Rectal smooth muscle tissue (tissue), 1 donor: ENCODE data around the gene BCAS1.

ENCODE experiments used
- H3K27ac ChIP-seq: one replicate; pipeline ENCODE4 v1.7.0; 2013; ENCODE audit warnings: low read depth, low read length, inconsistent platforms
- H3K27me3 ChIP-seq: one replicate; pipeline ENCODE4 v1.7.0; 2013; ENCODE audit warnings: low read length; ENCODE audit not compliant: control insufficient read depth, insufficient read depth
- H3K36me3 ChIP-seq: one replicate; pipeline ENCODE4 v1.7.0; 2013; ENCODE audit warnings: low read length; ENCODE audit not compliant: control insufficient read depth, insufficient read depth
- H3K4me1 ChIP-seq: one replicate; pipeline ENCODE4 v1.7.0; 2013; ENCODE audit warnings: low read length; ENCODE audit not compliant: control insufficient read depth, insufficient read depth
- H3K4me3 ChIP-seq: one replicate; pipeline ENCODE4 v1.7.0; 2013; ENCODE audit warnings: low read length
- H3K9ac ChIP-seq: one replicate; pipeline ENCODE4 v1.7.0; 2013; ENCODE audit warnings: low read length

Gene BCAS1

GRCh38 chr20:54070187-54070987 is at the start of gene BCAS1:
Gene BCAS1, minus strand, starts transcription at chr20:54070594. Its CDS starts 11,876 bp downstream, at chr20:54058718.
- Histone ChIP-seq H3K27me3 (no peaks in the 10 kb centered on the region), H3K4me3 (peak within 1 kb of the TSS; percentile 45), H3K9ac (peak within 1 kb of the TSS; percentile 19), H3K36me3 (no peaks in the 10 kb centered on the region), H3K27ac (no peak within 1 kb of the TSS), H3K4me1 (no peaks in the 10 kb centered on the region)

GRCh38 chr20:54119744-54120143 is 49.4 kb upstream of the BCAS1 start:
- Histone ChIP-seq H3K27ac (no peak overlapping the region), H3K4me1 (no peaks in the 10 kb centered on the region), H3K27me3 (no peaks in the 10 kb centered on the region), H3K9ac (no peak overlapping the region), H3K36me3 (no peaks in the 10 kb centered on the region), H3K4me3 (no peak overlapping the region)

- no peak overlapping the region for H3K4me3 ChIP-seq
- no peaks in the 10 kb centered on the region for H3K36me3 ChIP-seq
- no peak overlapping the region for H3K27ac ChIP-seq
- no peaks in the 10 kb centered on the region for H3K4me1 ChIP-seq
- H3K9ac ChIP-seq: no peak overlapping the region
- H3K27me3 ChIP-seq: no peaks in the 10 kb centered on the region
Observed at GRCh38 chr20:54118220-54119001, 48.0 kb upstream of the BCAS1 start.

GRCh38 chr20:54116550-54117235 is 46.3 kb upstream of the BCAS1 start:
- Histone ChIP-seq H3K36me3 (no peaks in the 10 kb centered on the region), H3K27ac (no peak overlapping the region), H3K4me3 (no peak overlapping the region), H3K4me1 (no peaks in the 10 kb centered on the region), H3K27me3 (no peaks in the 10 kb centered on the region), H3K9ac (no peak overlapping the region)

- H3K36me3 ChIP-seq: no peaks in the 10 kb centered on the region
- no peak overlapping the region for H3K9ac ChIP-seq
- no peaks in the 10 kb centered on the region for H3K27me3 ChIP-seq
- no peak overlapping the region for H3K27ac ChIP-seq
- no peak overlapping the region for H3K4me3 ChIP-seq
- no peaks in the 10 kb centered on the region for H3K4me1 ChIP-seq
Observed at GRCh38 chr20:54115172-54115854, 44.9 kb upstream of the BCAS1 start.

- no peaks in the 10 kb centered on the region for H3K27me3 ChIP-seq
- H3K36me3 ChIP-seq: no peaks in the 10 kb centered on the region
- no peak overlapping the region for H3K4me3 ChIP-seq
- no peak overlapping the region for H3K9ac ChIP-seq
- H3K4me1 ChIP-seq: no peaks in the 10 kb centered on the region
- H3K27ac ChIP-seq: no peak overlapping the region
Observed at GRCh38 chr20:54114109-54114508, 43.7 kb upstream of the BCAS1 start.

GRCh38 chr20:54113566-54113965 is 43.2 kb upstream of the BCAS1 start:
- Histone ChIP-seq H3K36me3 (no peaks in the 10 kb centered on the region), H3K4me3 (no peak overlapping the region), H3K27ac (no peak overlapping the region), H3K9ac (no peak overlapping the region), H3K27me3 (no peaks in the 10 kb centered on the region), H3K4me1 (no peaks in the 10 kb centered on the region)

- Histone ChIP-seq H3K27ac (no peak overlapping the region), H3K27me3 (no peaks in the 10 kb centered on the region), H3K9ac (no peak overlapping the region), H3K4me3 (no peak overlapping the region), H3K4me1 (no peaks in the 10 kb centered on the region), H3K36me3 (no peaks in the 10 kb centered on the region)
Observed at GRCh38 chr20:54112221-54112884, 42.0 kb upstream of the BCAS1 start.

GRCh38 chr20:54111460-54111859 is 41.1 kb upstream of the BCAS1 start:
- Histone ChIP-seq H3K4me1 (no peaks in the 10 kb centered on the region), H3K9ac (no peak overlapping the region), H3K36me3 (no peaks in the 10 kb centered on the region), H3K27me3 (no peaks in the 10 kb centered on the region), H3K4me3 (no peak overlapping the region), H3K27ac (no peak overlapping the region)

- H3K4me3 ChIP-seq: no peak overlapping the region
- H3K4me1 ChIP-seq: no peaks in the 10 kb centered on the region
- H3K27ac ChIP-seq: no peak overlapping the region
- H3K27me3 ChIP-seq: no peaks in the 10 kb centered on the region
- H3K9ac ChIP-seq: no peak overlapping the region
- no peaks in the 10 kb centered on the region for H3K36me3 ChIP-seq
Observed at GRCh38 chr20:54110457-54110856, 40.1 kb upstream of the BCAS1 start.

- H3K4me1 ChIP-seq: no peaks in the 10 kb centered on the region
- H3K4me3 ChIP-seq: no peak overlapping the region
- H3K27me3 ChIP-seq: no peaks in the 10 kb centered on the region
- H3K27ac ChIP-seq: no peak overlapping the region
- H3K9ac ChIP-seq: no peak overlapping the region
- no peaks in the 10 kb centered on the region for H3K36me3 ChIP-seq
Observed at GRCh38 chr20:54110041-54110440, 39.6 kb upstream of the BCAS1 start.
